ENCODE measurements around the gene INAFM2. TPM values are rescaled to one million over a fixed set of nuclear protein-coding genes. Genes with fewer than 3 reads are reported as not detected.

INAFM2 gene
- polyA plus RNA-seq, 1 donor: 14.1 TPM

DNA sequence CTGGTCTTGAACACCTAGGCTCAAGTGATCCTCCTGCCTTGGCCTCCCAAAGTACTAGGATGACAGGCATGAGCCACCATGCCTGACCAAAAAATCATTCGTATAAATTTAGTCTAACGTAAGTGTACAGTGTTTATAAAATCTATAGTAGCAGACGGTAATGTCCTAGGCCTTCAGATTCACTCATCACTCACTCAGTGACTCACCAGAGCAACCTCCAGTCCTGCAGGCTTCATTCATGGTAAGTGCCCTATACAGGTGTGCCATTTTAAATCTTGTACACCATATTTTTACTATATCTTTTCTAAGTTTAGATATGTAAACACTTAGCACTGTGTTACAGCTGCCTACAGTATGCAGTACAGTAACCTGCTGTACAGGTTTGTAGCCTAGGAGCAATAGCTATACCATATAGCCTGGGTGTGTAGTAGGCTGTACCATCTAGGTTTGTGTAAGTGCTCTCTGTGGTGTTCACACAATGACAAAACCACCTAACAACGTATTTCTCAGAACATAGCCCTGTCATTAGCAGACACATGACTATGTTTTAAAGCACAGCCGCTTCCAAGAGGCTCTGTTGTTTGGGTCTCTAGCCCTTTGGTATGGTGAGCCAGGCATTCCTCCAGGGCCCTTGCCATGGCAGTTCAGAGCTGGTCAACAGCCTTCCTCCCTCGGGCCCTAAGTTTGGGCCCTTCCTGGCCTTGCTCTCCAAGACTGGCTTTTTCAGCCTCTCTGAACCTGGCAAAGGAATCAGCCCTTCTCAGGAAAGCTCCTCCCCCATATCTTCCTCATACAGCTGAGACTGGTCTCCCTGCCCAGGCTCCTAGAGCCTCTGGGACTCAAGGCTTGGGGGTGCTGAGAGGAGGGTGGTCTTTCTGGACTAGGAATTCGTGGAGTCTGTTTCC is 19.2 kb downstream of the INAFM2 start:
- no peak for DNase-seq (ENCODE audit: low read depth)

DNA sequence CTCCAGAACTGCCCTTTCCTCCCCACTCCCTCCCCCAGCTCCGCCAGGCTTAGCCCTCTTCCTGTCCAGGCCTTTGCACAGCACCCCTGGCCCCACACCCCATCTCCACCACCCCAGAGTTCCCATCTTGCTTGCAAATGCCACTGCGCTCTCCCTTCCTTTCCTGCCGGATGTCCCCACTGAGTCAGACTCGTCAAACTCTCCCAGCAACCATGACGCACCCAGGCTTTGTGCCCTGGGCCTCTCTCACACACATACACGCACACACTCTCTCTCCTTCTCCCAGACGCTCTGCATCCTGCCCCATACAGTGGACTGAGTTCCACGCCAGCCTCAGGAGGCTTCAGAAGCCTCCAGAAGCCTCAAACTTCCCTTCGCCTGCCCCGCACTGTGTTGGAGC is 20.0 kb downstream of the INAFM2 start:
- DNase-seq (ENCODE audit: low read depth): no peak

DNA sequence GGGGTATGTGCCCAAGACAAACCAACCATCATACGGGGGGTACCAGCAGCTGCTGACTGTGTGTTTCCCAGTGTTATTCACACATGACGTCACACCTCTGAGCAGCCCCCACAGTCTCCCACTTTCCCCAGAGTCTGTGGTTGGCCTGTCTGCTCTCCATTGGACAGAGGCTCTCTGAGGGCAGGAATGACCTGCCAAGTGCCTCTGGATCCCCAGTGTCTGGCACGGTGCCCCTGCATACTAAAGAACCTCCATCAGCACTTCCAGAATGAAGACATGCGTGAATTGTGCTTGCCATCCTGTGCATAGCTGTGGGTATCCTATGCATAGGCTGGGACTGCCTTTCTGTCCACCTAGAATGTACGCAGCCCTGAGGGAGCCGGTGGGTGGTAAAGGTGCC is 20.7 kb downstream of the INAFM2 start:
- no peak for DNase-seq (ENCODE audit: low read depth)

DNA sequence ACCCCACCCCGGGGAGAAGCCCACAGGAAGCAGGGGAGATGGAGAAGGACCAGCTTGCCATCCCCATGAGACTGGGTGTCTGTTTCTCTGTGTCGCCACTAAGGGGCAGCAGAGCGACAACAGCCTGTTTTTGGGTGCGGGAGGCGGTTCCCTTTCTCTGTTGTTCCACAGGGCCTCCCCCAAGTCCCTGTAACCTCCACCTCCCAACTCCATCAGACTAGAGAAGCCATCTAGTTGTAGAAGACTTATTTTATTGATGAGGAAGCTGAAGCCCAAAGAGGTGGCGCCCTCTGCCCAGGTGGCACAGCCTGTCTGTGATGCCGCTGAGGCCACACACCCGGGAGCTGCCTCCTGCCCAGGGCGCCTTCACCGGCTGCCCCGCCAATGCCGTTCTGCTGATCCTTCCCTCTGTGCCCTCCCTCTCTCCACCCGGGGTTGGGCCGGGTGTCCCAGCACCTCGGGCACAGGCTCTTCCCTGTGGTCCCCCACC is 21.2 kb downstream of the INAFM2 start:
- DNase-seq (ENCODE audit: low read depth): no peak

DNA sequence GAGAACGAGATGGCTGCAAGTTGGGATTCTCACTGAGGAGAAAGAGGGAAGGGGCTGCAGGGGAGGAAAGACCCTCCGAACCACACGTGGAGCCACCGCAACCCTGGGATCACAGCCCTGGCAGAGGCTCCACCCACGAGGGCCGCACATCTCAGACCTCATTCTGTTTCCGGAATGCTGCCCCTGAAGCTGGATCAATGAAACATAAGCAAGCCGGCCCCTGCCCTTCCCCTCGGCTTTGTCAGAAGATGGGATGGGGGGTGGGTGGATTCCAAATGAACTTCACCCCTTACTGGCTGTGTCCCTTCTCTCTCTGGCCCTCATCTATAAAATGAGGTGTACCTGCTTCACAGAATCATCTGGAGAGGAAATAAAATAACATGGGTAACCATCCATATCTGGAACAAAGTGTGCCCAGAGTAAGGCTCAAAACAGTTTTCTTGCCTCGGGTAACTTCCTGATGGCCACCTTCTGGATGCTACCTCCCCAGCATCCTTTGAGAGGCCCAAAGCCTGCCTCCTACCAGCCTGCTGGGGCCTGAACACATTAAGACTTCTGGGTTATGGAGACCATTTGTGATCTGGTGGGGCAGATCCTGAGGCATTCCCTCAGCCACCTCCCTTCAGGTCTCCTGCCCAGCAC is 21.9 kb downstream of the INAFM2 start:
- DNase-seq (ENCODE audit: low read depth): no peak

DNA sequence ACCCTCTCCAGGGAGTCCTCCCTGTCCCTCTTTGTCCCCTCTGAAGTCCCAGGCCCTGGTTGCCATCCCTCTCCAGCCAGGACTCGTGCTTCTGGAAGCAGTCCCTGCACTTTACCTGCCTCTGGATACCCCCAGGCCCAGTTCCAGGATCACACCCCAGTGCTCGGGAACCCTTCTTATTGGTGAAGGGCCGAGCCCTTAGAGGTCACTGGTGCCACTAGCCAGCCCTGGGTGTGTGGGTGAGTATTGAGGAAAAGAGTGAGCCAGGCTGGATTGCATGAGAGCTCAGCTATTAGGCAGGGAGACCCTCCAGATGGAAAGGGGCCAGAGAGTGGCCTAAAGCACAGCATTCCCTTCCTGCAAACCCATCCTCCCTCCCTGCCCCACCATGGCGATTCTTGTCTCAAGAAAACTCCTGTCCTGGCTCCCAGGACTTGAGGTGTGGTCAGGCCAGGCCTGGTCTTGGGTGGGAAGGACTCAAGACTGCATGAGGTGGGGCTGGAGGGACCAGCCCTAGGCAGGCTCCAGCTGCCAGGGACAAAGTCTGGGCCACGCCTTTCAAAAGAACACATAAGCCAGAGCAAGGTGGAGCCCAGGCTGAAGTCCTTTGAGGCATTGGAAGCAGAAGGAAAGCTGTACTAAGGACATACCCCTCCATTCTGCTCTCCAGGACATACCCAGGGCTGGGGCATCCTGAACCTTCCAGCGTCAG is 22.5 kb downstream of the INAFM2 start:
- DNase-seq (ENCODE audit: low read depth): no peak

DNA sequence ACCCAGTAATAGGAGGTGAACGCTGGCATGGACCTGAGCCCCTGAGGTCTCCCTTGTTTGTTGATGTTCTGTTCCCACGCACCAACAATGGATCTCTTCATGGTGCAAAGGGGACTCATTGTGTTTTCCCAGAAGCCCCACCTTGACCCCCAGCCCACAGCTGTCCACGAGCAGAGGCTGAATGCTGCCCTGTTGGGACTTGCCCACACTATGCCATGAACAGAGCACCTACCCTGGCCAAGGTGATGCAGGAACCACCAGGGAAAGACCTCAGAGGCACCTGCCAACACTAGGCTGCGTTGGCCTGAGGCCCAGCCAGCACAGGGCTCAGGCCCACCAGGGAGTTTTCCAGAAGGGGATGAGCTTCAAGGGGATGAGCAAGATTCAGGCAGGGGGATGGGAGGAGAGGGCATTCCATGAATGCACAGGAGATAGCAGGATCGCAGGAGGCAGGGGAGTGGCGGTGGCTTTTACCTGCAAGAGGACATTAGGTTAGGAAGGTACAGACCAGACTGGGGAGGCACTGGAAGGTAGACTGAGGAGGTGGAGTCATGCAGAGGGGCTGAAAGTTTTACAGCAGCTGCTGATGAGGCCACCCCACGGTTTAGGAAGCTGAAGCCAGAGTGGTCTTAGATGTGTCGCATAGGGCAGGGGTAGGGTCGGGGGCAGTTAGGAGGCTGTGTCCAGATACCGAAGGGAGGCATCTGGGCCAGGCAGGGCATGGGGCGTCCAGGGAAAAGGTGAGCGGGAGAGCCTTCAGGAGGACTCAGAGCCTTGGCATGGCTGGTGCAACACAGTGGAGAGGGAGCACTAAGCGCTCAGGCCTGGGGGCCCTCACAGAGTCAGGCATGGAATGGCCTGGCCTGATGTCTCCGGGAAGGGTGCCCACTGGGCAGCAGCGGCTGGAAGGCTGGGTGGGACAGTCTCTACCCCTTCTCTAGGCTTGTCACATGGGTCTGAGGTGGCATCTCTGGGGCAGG is 23.4 kb downstream of the INAFM2 start:
- no peak for DNase-seq (ENCODE audit: low read depth)

DNA sequence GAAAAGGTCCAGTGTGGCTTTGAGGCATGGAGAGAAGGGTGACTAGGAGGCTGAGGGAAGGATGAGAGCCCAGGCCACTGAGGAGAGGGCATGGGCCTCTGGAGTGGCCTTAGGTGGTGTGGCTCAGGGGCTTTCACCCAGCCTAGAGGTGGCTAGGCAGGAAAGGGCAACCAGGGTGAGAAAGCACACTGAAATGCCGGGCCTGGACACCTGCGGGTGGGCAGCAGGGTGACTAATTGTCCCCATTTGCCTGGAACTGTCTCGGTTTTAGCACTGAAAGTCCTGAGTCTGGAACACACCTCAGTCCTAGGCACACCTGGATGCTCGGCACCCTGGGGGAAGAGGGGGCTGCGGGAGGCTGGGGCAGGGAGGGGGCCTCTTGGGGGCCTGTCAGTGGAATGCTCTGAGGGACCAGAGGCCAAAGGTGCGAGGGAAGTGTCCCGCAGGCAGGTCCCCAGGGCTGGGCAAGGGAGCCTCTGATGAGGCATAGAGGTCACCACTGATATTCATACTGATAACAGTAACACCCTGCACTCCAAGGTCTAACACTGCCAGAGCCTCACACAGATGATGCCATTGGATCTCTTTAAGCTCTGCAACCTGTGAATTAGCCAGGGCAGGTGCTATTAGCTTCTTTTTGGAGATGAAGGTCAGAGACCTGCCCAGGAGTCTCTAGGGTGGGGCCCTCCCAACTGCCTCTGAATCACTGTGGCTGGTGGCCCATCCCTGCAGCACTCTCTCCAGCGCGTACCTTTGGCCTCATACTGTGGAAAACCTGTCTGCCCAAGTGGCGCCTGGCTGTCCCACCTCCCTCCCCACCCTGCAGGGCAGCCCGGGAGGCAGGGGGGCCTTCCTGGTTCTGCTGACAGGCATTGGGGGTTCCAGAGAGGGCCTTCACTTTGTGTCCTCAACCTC is 24.3 kb downstream of the INAFM2 start:
- no peak for DNase-seq (ENCODE audit: low read depth)

DNA sequence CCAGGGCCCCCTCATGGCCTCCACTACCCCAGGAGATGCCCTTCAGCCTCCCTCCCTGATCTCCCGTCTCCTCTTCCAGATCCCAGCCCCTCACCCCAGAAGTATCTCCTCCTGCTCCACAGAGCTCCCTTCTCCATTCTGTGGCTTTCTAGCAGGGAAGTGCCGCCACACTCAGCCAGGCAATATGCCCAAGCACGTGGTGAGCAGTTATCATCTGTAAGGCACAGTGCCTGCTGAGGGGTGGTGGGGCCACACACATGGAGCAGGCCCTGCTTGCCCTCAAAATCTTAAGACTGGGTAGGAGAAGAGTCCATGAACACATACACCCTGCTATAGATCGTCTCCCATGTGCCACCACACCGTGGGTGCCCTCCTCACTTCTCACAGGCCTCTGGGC is 25.0 kb downstream of the INAFM2 start:
- no peak for DNase-seq (ENCODE audit: low read depth)

DNA sequence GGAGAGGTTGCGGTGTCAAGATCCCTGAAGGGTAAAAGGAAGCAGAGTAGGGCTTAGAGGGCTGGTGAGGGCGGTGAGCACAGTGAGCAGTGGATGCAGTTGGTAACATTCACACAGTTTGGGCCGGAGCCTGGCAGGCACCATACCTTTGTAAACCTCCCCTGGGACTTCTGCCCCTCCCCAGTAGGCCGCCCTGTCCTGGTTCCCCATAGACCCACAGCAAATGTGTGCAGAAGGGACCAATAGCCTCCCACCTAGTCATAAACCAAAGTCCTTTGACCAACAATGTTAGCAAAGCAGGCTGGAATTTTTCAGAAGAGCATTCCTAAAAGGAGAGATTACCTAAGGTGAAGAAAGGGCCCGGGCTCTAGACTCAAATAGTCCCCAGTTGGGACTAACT is 25.7 kb downstream of the INAFM2 start:
- DNase-seq (ENCODE audit: low read depth): no peak

DNA sequence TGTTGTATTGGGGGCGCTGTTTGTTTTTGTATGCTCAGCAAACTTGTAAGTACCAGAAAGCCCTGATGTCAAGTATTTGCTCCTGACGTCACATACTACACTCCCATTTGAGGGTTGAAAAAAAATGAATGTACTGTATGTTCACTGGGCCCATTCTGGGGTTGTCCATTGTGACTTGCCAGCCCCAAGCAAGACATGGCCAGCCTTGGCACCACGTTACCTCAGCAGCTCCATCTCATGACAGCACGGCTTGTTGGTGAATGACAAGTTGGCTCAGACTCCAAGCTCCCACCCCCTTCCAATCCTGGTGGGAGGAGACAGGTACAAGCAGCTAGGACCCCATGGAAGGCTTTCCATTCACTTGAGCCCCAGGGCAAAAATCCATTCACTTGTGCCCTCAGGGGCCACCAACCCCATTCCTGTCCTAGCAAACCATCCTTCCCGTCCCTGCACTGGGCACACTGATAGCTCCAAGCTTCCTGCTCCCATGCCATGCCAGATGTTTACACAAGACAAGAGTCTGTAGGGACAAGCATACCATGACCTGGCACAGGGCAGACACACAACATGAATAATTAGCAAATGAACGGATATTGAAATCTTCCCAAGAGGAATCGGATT is 28.9 kb downstream of the INAFM2 start:
- no peak for DNase-seq (ENCODE audit: low read depth)

DNA sequence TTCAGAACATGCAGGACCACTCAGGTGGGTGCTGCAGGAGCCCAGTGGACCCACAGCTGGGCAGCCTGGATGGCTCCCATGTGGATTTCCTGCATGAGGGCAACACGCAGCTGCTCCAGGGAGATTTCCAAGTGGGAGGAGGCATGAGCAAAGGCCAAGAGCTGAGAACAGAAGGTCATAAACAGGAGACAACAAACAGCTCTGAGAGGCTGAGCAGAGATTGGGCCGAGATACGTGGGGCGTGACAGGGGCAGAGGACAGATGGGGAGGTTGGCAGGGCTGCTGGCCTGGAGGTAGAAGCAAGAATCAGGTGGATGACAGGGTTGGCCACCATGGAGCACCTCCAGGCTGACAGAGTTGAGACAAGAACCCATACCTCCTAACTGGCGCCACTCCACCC is 30.2 kb downstream of the INAFM2 start:
- DNase-seq (ENCODE audit: low read depth): no peak

DNA sequence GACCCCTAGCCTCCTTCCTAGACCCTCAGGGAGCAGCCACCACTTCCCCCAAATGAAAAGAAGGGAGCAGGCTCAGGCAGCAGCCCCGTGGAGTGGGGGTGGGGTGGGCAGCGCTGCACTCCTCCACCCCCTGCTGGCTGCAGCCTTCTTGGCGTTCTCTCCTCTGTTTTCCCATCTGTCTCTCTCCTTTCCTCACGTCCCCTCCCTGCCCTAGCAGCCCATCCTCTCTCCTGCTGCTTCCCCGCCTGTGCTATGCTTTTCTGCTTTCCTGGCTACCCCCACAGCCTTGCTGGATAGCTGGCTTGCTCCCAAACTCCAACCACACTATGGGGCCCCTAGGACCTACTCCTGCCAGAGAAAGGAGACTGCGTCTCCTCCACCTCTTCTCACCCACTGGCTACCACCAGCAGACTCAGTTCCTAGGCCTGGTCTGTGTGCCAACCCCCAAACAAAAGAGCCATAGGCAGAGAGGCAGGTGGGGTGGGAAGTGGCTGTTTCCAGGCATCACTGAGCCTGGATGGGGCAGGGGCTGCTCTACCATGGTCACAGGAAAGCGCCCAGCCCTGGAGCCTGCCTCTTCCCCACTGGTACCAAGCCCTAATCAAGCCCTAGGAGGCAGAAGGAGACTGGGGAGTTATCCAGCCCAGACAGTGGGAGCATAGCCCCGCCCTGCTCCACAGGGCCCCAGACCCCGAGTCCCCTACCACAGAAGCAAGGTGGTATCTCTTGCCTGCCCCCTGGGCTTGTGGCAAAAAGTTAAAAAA is 31.1 kb downstream of the INAFM2 start:
- DNase-seq (ENCODE audit: low read depth): no peak

DNA sequence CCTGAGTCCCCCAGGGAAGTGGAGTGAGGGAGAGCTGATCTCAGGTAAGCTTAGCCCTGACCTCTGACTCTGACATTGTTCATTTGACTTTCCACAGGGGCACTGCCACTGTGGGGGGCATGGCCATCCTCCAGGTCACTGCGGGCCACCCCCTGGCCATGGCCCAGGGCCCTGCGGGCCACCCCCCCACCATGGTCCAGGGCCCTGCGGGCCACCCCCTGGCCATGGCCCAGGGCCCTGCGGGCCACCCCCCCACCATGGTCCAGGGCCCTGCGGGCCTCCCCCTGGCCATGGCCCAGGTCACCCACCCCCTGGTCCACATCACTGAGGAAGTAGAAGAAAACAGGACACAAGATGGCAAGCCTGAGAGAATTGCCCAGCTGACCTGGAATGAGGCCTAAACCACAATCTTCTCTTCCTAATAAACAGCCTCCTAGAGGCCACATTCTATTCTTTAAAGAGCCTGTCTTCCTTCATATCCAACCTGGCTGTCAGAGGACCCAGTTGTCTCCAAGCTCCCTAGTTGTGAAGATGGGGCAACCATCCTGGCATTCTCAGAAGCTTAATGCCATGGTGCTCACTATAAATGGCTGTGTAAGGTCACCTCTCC is 32.6 kb downstream of the INAFM2 start:
- no peak for DNase-seq (ENCODE audit: low read depth)

DNA sequence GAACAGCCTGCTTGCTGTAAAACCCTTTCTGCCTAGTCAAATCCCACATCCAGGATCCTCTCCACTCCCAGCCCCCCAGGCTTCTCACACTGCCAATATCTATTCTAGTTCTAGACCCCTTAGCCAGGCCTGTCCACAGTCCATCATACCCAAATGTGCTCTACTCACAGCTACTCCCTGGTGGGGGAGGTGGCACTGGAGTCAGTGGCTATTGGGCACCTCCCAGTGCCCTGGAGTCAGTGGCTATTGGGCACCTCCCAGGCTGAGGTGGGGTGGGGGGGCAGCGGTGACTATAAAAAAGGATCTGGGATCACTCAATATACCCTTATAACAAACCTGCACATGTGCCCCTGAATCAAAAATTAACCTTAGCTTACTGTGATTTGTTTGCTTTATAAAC is 33.8 kb downstream of the INAFM2 start:
- DNase-seq (ENCODE audit: low read depth): no peak

DNA sequence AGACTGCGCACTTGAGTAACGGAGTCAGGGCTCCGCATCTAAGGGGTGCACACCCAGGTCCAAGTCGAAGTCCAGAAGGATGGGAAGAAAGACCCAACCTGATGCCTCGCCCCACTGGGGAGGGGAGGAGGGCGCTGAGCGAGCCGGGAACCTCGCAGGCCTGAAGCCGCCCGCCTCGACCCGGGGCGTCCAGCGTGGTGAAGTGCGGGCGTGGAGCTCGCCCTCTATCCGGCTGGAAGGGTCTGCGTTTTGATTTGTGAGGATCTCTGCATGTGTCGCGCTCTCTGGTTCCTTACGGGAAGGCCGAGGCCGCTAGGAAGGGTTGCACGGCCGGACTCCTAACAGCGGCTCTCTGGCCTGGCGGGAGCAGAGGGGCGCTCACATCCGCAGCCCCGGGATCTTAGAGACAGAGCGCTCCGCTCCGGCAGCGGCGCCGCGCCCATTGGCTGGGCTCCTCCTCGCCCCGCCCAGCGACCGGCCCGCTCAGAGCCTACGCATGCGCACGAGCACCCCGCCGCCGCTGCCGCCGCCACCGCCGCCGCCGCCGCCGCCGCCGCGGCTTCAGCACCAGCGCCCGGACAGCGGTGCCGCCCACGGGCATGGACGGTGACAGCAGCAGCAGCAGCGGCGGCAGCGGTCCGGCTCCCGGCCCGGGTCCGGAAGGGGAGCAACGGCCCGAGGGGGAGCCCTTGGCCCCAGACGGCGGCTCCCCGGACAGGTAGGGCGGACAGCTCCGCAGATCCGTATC is 34.4 kb downstream of the INAFM2 start, which contains the start of gene DISP2:
TSS of gene DISP2 (plus strand) at position 497 of the 748 bp plus-strand sequence. CDS start at position 600, 103 bp downstream.
- DNase-seq (ENCODE audit: low read depth): no peak

DNA sequence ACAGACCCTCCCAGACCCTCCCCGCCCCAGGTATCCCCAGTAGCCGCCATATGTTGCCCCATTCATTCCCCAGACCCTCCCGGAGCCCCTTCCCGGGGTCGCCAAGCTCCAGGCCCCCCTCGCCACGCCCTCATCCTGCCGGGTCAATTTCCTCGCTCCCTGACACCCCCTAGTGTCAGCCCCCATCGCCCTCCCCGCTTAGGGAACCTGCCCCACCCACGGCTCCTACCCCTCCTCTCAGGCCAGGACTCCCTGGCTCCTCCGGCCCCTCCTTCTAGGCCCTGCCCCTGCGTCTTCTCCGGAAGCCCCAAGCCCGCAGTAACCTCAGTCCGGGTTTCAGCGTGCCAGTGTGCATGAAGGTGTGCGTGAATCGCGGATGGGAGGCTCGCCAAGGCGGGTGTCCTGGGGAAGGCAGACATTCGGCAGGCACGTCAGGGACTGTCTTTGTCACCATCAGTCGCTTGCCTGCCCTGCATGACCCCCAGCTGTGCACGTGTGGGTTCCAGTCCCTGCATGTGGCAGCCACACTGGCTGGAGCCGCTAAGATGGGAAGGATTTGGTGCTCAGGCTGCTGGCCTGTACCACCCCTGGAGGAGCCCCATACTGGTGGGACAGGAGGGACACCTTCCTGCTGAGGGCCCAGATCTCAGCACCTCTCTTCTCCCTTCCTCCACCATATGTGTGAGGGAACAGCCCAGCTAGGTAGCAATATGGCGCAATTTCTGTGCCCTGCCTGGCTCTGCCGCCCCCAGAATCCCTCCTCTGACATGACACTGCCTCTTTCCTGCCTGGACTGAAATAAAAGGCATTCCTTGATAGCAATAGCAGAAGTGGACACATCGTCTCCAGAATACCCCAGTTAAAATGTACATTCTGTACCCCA is 35.2 kb downstream of the INAFM2 start:
- no peak for DNase-seq (ENCODE audit: low read depth)

All from forelimb muscle (tissue), 1 donor.